ENCODE results near the gene TSR2.

TSR2 gene, protein sequence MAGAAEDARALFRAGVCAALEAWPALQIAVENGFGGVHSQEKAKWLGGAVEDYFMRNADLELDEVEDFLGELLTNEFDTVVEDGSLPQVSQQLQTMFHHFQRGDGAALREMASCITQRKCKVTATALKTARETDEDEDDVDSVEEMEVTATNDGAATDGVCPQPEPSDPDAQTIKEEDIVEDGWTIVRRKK

DNA sequence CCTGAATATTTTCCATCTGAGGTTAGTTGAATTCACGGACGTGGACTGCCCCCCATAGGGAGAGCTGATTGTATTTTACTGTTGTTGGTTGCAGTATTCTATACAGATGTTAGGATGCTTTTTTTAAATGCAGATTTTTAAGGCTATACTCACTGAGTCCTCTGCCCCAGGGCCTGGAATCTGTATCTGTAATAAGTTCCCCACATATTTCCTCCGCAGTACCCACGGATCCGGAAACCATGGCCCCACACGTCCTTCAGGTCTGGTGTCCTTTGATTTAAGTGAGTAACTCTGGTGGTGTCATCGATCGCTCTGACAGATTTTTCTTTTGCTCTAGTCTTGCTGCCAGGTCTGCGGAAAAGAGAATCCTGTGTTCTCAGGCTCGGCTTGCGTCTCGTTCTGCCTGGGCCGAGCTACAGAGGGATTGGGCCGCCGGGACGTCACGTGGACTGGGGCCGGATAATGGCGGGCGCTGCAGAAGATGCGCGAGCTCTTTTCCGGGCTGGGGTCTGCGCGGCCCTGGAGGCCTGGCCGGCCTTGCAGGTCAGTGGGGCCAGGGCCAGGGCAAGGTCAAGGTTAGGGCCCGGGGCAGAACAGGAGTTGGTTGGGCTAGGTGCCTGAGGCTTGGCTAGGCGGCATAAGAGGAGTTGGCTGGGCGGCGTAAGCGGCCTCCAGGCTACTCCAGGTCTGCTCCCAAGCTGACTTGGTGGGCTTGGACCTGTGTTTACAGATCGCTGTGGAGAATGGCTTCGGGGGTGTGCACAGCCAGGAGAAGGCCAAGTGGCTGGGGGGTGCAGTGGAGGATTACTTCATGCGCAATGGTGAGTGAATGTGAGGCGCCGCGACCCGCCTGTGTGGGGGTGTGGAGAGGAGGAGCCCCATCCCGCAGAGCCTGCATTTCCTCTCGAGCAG is at the start of gene TSR2:
Gene TSR2, plus strand, starts transcription at position 445 of the 912 bp plus-strand sequence. Its CDS starts 18 bp downstream, at position 463.
- no peak for FAIRE-seq

DNA sequence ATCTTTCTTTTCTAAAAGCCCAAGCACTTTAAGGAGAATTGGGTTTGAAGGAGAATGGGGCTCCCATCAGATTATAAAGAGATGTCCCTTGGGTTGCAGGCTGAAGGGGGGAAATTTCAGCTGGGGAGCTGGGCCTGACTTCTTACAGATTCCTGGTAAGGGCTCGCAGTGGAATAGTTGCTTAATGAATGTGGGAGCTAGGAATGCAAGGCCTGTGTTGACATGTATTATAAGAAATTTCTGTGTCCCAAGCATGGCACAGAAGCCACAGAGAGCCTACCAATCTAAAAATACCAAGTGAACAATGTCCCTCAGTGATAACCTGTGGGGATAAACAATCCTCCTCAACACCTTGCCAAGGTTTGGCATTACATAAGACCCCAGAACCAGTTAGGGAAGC is 43.1 kb upstream of the TSR2 start:
- FAIRE-seq = no peak

DNA sequence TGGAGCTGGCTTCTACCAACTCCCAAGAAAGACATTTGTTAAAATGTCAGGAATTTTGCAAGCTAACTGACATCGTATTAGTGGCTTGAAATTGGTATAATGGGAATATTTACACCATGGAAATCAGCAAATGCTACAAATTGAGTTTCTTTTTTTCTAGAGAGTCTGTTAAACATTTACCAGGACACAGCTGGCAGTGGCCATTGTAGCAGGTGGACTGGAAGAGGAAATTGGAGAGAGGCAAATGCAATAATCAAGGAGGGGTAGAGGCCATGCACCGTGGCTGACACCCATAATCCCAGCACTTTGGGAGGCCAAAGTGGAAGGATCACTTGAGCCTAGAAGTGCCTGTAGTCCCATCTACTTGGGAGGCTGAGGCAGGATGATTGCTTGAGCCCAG is 32.9 kb upstream of the TSR2 start:
- no peak for FAIRE-seq

DNA sequence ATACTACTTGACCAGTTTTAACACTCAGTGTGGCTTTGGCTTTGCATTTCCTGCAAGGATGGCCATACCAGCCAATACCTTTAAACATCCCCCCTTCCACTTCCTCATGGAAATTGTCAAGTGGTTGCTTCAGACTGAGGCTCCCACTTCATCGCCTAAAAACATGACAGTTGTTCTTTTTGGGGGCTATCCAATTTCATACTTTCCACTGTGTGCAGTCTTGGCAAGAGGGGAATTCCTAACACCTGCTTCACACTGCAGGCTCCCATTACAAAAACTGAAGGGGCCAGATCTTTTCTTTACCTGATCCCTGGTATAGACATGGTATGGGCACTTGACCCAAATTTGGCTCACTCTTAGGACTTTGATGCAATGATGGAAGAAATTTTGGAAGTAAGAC is 28.5 kb upstream of the TSR2 start:
- no peak for FAIRE-seq

DNA sequence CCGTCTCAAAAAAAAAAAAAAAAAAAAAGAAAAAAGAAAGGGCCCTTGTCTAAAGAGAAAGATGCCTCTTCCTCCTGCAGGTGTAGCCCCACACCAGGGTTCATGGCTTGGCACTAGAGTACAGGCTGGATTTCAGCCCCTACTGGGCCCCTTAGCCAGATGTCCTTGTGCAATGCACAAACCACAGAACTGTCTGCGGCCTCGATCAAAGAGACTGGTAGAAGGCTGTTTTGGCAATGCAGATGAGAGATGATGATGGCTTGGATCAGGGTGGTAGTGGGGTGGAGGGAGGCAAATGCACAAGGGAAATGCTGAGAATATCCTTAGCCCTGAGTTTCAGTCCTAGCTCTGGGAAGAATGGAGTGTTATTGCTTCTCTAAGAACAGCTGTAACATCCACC is 26.5 kb upstream of the TSR2 start:
- no peak for FAIRE-seq

DNA sequence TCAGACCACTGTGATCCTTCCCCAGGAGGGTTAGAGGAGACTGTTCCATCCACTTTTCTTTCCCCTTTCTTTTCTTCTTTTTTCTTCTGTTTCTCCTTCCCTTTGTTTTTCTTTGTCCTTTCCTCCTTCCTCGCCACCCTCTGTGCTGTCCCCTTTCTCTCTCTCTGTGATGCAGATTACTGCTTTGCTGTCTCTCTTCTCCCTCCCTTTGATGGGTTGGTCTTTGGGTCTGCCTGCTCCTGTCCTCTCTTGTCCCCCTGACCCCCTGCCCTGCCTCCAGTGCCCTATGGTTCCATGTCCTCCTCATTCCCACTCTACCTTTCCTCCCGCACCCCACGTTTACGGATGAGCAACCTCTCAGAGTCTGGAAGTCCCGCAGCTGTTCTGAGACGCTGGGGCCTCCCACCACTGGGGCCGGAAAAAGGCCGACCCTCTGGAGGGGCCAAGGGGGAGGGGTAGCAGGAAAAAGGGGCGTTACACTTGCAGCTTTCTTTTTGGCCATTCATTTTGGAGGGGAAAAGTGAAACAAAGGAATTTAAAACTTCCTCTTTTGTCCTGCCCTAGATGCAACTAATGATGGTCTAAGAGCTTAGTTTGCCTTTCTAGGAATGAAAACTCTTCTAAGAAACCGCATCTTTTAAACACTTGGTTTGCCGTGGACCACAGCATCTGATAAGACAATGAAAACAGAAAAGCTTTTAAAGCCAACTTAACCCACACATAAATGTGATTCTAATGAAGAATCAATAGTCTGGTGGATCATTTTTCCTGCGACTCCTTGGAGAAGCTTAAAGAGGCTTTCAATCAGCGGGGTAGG is 24.5 kb upstream of the TSR2 start:
- no peak for FAIRE-seq

DNA sequence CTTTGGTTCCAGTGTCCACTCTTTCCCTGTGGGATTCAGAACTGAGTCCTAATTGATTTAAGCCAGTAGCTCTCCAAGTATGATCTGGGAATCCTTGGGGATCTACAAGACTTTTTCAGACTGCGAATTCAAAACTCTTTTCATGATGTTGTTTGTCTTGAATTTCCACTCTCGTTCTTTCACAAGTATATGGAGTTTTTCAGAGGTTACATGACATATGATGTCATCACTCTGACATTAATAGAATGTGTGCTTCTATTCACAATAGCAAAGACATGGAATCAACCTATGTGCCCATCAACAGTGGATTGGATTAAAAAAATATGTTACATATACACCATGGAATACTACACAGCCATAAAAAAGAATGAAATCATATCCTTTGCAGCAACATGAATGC is 23.2 kb upstream of the TSR2 start:
- FAIRE-seq = no peak

DNA sequence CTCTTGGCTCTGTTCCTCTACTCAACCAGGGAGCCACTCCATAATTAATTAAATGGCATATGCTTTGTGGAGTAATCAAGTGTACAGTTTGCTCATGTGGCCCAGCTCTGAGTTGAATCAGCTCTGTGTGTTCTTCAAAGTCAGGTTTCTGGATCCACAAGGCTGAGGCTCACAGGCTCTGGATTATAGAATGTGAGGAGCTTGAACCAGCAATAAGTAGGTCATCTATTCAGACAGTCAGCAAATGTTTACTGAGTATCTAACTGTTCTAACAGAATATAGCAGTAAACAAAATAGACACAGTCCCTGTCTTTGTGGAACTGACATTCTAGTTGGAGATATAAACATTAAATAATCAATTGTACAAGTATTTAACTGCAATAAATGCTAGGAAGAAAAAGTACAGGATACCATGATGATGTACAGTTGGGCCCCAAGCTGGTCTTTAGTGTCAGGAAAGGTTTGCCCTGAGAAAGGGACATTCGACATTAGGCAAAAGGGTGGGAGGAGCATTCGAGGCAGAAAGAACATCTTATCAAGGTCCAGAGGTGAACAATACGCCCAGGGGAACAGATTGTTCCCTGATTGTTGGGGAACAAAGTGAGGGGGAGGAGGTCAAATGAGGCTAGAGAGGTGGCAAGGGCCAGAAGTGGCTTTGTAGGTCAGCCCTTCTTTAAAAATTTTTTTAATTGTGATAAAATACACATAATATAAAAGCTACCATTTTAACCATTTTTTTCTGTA is 20.5 kb upstream of the TSR2 start:
- FAIRE-seq = no peak

DNA sequence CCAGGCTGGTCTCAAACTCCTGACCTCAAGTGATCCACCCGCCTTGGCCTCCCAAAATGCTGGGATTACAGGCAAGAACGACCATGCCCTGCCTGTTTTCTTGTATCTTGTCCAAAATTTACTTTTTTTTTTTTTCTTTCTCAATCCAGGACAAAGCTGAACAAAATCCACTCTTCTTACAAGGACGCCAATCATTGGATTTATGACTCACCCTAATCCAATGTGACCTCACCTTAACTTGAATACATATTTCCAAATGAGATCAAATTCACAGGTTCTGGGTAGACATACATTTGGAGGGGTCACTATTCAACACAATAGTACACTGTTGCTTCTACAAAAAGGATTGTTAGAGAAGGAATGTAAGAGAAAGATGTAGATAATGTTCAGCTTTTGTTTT is 18.0 kb upstream of the TSR2 start:
- no peak for FAIRE-seq

DNA sequence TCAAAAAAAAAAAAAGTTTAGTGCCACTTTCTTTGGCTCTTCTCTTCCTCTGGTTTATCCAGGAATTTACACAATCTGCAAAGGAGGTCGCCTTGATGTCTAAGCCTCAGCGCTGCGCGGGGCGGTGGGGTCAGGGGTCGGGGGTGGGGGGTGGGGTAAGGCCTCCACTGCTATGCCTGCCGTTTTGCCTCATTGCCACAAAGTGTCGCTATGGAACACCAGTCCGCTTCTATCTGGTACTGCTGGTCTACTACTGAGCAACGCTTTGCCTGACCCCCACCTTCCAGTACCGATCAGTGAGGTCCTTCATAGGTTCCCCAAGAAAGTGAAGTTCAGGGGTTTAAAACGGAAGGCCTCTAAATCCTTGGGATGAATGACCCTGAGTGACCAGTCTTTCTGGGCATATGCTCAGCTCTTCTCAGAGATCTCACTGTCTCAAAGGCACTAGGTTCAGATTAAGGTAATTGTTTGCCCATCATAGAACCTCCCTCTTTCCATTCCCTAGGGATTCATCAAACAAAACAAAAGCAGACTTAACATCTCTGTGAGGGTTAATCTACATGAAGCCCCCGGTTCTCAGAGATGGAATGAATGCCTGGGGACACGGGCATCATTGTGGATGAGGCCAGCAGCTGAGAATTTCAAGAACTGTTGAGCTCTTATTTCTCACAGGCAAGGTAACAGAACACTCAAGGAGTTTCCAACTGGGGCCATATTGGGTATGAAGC is 16.9 kb upstream of the TSR2 start:
- no peak for FAIRE-seq

DNA sequence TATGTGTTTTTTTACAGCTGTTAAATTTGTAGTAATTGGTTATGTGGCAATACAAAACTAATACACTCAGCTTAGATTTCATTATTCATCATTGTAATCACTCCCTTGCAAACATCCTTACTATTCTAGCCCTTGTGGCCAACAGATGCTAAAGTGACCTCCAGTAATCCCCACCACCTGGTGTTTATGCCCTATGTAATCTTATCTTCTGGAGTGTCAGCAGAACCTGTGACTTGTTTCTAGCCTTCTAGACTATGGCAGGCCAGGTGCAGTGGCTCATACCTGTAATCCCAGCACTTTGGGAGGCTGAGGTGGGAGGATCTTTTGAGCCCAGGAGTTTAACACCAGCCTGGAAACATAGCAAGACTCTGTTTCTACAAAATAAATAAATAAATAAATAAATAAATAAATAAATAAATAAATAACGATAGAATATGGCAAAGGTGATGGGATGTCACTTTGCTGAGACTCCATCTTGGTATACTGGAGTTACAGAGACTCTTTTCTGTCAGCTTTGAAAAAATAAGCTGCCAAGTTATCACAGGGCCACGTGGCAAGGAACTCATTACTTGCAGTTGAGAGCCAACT is 12.3 kb upstream of the TSR2 start:
- no peak for FAIRE-seq

DNA sequence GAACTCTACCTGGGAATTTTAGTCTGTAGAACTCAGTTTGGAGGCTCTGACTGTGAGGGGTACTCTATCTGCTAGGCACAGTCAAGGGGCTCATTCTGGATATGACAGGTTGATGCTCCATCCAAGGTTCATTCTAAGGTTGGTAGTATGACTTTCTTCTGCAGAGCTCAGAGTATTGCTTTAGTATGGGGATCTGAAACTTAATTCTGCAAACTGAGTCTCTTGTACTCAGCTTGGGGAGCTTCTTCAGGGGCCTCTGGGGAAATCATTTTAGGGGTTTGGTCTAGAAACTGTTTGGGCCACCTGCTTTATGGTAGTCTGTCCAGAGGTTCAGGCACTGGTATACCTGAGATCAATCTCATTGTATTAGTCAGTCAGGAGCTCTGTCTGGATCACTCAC is 9.7 kb upstream of the TSR2 start:
- FAIRE-seq = no peak

DNA sequence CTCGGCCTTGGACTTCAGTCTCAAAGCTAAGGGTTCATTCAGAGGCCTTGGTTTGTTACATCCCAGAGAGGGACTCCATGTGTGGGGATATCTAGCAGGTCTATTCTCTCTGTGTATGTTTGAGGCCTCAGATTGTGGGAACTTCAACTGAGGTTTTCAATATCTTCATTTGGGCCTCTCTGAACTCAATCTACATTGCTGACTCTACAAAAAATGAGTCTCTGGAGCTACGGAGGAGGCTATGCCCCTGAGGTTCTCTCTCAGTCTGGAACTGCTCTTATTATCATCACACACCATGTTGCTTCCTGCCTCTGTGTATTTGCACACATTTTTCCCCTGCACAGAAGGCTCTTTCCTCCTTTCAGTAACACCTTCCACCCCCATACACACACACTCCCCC is 5.1 kb upstream of the TSR2 start:
- FAIRE-seq = no peak

DNA sequence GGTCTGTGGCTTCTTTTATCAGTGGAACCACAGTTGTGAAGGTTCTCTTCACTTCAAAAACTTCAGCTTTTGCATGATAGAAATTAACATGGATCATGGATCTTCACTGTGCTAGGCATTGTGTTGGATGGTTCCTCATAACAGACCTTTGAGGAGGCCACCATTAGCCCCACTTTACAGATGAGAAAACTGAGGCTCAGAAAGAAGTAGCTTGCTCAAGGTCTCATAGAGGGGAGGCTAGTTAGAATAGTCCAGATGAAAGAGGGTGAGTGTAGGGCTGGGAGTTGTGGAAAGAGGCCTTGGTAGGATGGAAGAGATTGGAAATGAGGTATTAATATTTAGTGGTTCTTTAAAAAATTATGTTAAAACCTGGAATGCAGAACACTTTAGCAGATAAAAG is 2.6 kb downstream of the TSR2 start:
- FAIRE-seq = no peak

DNA sequence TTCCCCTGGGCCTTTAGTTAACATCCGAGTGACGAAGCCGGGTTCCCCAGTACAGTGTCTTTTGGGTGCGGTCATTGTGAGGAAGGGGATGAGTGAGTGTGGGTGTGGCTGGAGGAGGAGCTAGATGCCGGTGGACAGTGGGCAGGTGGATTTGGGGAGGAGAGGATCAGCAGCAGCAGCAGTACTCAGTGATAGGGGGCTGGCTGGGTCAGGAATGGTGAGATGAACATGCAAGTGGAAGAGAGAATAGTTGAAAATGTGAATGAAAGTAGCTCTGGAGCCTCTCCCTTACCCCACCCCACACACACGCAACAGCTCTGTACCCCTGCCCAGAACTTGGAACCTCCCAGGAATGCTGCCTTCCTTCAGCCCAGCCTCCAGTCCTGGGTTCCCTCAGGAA is 4.5 kb downstream of the TSR2 start:
- no peak for FAIRE-seq

DNA sequence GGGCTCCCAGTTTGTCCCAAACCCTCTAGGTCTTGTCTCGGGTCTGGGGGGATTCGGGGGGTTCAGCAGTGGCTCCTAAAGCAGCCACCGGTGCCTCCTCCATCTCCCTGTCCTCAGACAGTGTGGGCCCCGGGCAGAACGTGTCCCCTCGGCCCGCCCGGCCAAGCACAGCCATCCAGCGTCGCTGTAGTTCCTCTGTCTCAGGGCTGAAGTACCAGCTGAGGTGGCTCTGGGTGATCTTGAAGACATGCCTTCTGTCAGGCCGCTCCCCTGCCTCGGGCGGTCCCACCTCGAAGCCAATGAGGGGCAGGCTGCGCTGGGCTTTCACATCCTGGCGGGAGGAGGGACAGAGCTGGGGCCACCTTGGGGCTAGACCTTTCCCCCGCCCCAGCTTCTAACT is 5.9 kb downstream of the TSR2 start:
- FAIRE-seq = no peak

DNA sequence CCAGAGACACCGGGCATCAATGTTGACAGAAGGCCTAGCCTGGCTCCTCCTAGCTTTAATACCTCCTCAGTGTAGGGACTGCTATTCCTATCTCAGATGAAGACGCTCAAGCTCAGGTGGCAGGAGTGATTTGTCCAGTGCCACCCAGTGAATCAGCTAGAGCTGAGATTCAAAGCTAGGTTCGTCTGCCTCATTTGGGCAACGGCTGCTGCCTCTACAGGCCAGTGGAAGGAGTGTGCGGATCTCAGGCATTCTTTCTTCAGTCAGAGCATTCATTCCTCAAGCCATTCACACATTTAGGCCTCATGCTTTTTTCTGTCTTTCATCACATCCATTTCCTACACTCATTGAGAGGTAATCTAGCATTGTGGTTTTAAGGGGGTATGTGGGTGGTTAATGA is 7.3 kb downstream of the TSR2 start:
- FAIRE-seq = no peak

DNA sequence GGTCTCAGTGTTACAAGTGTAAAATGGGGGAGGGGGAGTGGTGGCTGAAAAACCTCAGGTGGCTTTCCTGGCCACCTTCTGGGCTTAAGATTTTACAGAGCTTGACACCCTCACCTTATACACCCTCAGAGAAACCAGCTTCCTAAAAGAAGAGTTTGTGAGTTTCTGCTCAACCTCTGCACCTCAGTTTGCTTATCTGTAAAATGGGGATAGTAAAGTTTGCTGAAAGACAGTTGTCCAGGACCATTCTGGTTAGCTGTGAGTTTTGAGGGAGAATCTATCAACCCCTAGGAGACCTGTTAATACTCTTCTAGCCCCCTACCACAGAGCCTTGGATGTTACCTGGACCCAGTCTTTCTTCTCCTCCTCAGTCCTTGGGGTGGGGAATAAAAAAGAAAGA is 9.7 kb downstream of the TSR2 start:
- no peak for FAIRE-seq

DNA sequence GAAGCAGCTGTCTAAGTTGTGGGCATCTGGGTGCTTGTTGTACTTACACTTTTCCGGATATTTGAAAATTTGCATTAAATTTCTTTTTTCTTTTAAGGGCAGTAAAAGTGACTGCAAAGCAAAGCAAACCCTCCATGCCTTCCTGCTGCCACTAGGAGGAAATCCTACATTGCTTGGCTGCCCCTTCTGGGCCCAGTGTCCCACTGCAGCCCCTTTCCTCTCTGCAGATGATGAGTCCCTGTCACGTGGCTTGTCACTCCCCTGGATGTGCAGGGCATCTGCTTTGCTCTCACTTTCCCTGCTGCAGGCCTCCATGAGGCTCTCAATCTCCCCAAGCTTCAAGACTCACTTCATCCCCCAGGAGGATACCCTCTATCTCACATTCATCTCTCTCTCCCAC is 12.7 kb downstream of the TSR2 start:
- no peak for FAIRE-seq

DNA sequence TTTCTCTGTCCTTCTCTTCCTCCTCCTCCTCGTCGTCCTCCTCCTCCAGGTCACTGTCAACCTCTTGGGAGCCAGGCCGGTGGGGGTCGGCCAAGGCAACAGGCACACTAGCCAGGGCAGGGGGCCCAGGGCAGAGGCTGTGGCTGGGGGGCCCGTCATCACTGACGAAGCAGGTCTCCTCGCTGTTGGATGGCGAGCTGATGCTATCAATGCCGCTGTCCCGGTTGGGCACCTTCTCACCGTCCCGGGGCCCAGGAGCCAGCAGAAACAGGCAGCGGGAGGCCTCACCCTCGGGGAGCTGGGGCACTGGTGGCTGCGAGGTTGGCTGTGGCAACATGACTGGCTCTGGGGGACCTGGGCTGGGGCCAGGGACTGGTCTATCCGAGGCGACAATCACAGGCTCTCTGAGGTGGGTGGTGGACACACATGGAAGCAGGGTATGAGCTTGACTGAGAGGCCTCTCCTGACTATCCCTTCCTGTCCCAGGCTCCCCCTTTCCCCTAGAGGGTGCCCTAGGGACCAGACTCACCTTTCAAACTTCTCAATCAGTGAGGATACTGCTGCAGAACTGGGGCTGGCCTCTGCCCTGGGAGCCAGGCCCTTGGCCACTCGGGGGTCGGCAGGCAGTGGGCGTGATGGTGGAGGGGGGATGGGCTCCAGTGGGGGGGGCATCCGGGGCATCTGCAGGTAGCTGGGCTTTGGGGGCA is 30.0 kb downstream of the TSR2 start:
- FAIRE-seq = no peak
